Stimulated activated CD4-positive, alpha-beta T cell treated with anti-CD3 and anti-CD28 coated beads, TNF-alpha, amount 100 ng/mL, for 1 hour (primary cell): Measurements from ENCODE around the gene KLRC4.
"Not testable (repeated sequence)": the region's sequence is repeated elsewhere in the genome, so short reads cannot be mapped to it uniquely, and the experiment has no call there.

Experiments used
- DNase-seq, 3 donors: peaks; one replicate each; pipeline ENCODE4 v3.0.0-alpha.2; 2020; ENCODE audit warnings: low read depth in 3 of 3, low spot score in 1 of 3

The KLRC4 gene, protein sequence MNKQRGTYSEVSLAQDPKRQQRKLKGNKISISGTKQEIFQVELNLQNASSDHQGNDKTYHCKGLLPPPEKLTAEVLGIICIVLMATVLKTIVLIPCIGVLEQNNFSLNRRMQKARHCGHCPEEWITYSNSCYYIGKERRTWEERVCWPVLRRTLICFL

DNA sequence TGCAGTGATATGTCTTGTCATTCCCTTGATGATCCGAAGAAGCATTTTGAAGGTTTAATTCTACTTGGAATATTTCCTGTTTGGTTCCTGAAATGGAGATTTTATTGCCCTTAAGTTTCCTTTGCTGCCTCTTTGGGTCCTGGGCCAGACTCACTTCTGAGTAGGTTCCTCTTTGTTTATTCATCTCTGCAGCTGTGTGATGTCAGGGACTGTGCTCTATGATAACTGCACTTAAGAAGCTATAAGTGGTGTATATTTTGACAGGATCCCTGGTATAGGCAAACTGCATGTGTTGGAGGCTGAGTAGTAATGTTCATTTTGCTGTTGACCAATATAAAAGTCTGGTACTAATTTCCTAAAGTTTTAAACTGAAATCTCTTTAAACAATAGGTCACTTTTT, at the start of gene KLRC4:
Gene KLRC4 (minus strand): TSS at position 366 of the 400 bp plus-strand sequence. CDS start 182 bp downstream, at position 184.
- DNase-seq: no peak

DNA sequence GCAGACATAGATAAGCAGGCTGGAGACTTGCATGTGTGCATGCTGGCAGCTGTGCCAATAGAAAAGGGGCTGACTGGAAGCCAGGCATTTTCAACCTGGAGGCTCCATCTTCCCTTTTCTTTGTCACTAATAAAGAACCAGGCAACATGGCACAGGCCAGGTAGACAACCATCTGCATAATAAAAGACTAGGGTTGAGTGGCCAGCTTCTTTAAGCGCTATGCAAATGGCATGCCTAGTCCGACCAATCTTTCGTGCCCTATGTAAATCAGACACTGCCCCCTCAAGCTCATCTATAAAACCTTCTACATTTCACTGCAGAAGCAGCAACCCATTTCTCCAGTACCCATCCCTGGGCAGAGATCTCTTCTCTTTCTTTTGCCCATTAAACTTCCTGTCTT, 48.2 kb upstream of the KLRC4 start:
- no peak for DNase-seq

DNA sequence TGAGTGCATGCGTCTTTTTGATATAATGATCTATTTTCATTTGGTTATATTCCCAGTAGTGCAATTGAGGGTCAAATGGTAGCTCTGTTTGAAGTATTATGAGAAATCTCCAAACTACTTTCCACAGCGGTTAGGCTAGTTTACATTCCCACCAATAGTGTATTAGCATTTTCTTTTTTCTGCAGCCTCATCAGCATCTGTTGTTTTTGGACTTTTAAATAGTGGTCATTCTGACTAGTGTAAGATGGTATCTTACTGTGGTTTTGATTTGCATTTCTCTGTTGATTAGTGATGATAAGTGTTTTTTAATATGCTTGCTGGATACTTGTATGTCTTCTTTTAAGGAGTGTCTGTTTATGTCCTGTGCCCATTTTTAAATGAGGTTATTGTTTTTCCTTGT, 47.3 kb upstream of the KLRC4 start:
- DNase-seq: no peak

DNA sequence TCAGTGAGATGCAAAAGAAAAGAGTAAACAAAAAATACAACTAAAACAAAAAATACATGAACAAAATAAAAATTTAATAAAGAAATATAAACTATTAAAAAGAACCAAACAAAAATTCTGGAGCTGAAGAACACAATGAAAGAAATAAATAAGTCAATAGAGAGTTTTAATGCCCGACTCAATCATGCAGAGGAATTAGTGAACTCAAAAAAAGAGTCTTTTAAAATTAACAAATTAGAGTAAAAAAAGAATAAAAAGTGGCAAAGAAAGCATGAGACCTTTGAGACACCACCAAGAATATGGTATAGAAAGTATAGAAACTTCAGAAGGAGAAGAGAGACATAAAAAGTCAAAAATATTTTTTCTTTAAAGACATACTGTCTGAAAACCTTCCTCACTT, 46.2 kb upstream of the KLRC4 start:
- DNase-seq: no peak

DNA sequence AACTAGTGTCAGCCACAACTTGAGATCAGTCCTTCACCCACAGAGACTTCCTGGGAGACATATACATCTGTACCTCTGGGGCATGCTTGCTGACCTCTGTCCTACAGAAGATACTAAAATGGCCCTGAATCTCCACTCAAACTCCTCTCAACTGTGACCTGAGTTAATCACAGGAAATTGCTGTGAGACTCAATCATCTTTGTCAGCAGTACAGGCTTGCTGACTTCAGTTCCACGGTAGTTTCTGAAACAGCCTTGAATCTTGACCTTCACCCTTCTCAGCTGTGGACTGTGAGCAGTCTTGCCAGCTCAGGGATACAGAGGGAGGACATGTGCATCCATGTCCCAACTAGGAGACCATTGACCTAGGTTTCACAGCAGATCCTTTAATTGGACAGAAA, 45.0 kb upstream of the KLRC4 start:
- no peak for DNase-seq

DNA sequence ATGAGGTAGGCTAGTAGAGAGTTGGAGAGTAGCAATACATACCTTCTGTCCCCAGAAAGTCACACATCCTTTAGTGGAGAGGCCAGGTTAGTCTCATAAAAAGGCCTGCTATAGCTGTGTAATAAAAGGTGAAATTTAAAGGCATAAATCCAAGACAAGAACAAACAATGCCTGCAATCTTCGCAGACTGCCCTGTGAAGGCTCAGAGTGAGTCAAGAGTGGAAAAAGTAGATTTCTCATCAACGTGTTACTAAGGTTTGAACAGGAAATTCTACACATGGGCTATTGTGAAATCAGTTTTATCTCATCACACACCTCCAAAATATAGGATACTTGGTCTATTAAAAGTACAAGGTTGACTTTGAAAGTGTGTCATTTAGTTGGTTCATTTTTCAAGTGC, 43.6 kb upstream of the KLRC4 start, which contains the start of gene KLRC1:
Gene KLRC1 (minus strand): TSS at position 222 of the 400 bp plus-strand sequence. CDS start 2,221 bp downstream, outside the sequence.
- DNase-seq: no peak

DNA sequence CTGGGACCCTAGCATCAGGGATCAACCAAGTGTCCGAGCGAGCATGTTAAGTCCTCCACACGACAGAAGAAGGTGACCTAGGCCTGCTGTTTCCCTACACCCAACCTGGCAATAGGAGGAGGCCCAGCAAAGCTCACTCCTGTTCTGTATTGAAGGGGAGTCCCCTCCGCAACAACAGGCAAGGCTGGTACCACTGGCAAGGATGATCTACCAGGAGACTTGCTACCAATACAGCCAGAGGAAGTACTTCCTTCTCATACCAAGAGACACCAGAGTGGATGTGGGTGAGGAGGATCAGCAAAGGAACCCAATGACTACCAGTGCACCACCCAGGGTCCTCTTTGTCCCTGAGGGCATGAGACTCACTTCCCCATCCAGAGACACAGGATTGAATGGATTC, 38.7 kb upstream of the KLRC4 start:
- DNase-seq: no peak

DNA sequence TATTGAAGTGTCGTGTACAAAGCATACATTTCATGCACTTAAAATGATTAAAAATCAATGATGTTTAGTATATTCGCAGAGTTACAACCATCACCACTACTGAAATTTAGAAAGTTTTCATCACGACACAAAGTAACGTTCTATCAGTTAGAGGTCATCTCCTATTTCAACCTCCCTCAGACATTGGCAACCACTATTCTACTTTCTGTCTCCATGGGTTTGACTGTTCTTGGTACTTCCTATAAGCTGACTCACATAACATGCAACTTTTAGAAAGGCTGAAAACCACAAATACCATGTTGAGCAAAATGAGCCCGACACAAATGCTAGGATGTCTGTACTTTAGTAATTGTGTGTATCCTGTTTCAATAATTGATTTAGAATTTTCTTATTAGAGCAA, 36.5 kb upstream of the KLRC4 start:
- not testable (repeated sequence) for DNase-seq

DNA sequence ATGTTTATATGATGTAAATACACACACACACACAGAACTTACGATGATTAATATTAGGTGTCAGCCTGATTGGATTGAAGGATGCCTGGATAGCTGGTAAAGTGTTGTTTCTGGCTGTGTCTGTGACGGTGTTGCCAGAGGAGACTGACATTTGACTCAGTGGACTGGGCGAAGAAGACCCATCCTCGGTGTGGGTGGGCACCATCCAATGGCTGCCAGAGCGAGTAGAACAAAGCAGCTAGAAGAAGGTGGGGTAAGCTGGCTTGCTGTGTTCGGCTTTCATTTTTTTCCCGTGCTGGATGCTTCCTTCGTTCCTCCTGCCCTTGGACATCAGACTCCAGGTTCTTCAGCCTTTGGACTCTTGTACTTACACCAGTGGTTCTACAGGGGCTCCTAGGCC, 31.6 kb upstream of the KLRC4 start:
- not testable (repeated sequence) for DNase-seq

DNA sequence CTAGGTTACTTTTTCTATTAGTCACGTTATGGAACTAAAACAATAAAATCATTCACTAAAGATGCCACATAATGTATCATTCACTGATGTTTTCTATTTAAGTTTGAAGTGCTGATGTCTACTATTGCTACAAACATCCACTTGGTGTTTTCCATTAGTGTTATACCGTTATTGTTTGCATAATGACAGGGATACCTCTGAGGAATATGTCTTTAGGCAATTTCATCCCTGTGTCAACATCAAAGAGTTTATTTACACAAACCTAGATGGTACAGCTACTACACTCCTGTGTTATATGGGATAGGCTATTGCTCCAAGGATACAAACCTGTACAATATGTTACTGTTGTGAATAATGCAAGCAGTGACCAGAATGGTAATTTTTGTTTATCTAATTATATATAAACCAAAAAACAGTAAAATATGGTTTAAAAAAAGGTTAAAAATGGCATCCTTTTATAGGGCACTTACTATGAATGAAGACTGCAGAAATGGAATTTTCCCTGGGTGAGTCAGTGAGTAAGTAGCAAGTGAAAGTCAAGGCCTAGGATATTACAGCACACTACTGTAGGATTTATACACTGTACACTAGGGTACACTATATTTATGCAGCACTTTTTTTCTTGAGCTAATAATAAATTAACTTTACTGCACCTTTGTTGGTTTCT, 30.2 kb upstream of the KLRC4 start:
- not testable (repeated sequence) for DNase-seq

DNA sequence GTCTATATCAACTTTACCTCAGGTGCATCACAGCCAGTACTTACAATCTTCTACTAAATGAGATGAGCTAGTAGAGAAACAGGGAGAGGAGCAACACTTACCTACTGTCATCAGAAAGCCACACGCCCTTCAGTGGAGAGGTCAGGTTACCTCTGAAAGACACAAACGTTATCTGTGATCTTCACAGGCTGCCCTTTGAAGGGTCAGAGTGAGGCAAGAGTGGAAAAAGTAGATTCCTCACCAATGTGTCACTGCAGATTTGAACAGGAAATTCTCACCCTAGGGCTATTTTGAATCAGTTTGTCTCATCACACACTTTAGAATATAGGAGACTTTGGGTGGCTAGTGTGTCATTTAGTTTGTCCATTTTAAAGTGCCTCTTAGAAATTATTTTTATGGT, 28.0 kb upstream of the KLRC4 start:
- DNase-seq: not testable (repeated sequence)

DNA sequence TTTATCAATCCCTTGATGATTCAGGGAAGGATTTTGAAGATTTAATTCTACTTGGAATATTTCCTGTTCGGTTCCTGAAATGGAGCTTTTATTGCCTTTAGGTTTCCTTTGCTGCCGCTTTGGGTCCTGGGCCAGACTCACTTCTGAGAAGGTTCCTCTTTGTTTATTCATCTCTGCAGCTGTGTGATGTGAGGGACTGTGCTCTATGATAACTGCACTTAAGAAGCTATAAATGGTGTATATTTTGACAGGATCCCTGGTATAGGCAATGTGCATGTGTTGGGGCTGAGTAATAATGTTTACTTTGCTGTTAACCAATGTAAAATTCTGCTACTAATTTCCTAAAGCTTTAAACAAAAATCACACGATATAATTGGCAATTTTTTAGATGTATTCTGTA, 26.3 kb upstream of the KLRC4 start, which contains the start of gene KLRC2:
Gene KLRC2 (minus strand): TSS at position 195 of the 400 bp plus-strand sequence. CDS start 24 bp downstream, at position 171.
- not testable (repeated sequence) for DNase-seq

DNA sequence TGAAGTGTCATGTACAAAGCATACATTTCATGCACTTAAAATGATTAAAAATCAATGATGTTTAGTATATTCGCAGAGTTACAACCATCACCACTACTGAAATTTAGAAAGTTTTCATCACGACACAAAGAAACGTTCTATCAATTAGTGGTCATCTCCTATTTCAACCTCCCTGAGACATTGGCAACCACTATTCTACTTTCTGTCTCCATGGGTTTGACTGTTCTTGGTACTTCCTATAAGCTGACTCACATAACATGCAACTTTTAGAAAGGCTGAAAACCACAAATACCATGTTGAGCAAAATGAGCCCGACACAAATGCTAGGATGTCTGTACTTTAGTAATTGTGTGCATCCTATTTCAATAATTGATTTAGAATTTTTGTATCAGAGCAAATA, 21.1 kb upstream of the KLRC4 start:
- DNase-seq: not testable (repeated sequence)

DNA sequence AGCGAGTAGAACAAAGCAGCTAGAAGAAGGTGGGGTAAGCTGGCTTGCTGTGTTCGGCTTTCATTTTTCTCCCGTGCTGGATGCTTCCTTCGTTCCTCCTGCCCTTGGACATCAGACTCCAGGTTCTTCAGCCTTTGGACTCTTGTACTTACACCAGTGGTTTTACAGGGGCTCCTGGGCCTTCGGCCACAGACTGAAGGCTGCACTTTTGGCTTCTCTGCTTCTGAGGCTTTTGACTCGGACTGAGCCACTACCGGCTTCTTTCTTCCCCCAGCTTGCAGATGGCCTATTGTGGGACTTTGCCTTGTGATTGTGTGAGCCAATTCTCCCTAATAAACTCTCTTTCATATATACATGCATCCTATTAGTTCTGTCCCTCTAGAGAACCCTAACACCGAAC, 16.4 kb upstream of the KLRC4 start:
- DNase-seq: not testable (repeated sequence)

DNA sequence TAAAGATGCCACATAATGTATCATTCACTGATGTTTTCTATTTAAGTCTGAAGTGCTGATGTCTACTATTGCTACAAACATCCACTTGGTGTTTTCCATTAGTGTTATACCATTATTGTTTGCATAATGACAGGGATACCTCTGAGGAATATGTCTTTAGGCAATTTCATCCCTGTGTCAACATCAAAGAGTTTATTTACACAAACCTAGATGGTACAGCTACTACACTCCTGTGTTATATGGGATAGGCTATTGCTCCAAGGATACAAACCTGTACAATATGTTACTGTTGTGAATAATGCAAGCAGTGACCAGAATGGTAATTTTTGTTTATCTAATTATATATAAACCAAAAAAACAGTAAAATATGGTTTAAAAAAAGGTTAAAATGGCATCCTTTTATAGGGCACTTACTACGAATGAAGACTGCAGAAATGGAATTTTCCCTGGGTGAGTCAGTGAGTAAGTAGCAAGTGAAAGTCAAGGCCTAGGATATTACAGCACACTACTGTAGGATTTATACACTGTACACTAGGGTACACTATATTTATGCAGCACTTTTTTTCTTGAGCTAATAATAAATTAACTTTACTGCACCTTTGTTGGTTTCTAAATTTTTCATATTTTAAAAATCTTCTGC, 14.8 kb upstream of the KLRC4 start:
- not testable (repeated sequence) for DNase-seq

DNA sequence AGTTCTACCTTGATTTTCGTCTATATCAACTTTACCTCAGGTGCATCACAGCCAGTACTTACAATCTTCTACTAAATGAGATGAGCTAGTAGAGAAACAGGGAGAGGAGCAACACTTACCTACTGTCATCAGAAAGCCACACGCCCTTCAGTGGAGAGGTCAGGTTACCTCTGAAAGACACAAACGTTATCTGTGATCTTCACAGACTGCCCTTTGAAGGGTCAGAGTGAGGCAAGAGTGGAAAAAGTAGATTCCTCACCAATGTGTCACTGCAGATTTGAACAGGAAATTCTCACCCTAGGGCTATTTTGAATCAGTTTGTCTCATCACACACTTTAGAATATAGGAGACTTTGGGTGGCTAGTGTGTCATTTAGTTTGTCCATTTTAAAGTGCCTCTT, 12.6 kb upstream of the KLRC4 start:
- not testable (repeated sequence) for DNase-seq

DNA sequence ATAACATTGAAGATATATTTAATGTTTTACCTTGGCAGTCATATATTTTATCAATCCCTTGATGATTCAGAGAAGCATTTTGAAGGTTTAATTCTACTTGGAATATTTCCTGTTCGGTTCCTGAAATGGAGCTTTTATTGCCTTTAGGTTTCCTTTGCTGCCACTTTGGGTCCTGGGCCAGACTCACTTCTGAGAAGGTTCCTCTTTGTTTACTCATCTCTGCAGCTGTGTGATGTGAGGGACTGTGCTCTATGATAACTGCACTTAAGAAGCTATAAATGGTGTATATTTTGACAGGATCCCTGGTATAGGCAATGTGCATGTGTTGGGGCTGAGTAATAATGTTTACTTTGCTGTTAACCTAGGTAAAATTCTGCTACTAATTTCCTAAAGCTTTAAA, 10.8 kb upstream of the KLRC4 start, which contains the start of gene KLRC3:
Gene KLRC3 (minus strand): TSS at position 262 of the 400 bp plus-strand sequence. CDS start 45 bp downstream, at position 217.
- DNase-seq: not testable (repeated sequence)

DNA sequence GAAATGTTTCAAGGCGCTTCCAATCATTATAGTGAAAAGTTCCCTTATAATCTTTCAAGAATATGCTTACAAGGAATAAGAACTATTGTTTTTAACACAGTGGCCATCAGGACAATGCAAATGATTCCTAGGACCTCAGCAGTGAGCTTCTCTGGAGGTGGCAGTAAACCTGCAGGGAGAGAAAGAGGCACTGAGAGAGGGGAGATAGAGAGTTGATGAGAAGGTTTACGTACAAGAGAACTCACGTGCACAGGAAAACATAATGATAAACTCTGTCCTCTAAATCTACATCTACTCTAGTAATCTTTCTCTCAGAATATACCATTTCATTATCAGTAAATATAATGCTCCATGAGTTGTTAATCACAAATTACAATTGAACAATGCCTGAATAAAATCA, 715 bp downstream of the KLRC4 start:
- no peak for DNase-seq

DNA sequence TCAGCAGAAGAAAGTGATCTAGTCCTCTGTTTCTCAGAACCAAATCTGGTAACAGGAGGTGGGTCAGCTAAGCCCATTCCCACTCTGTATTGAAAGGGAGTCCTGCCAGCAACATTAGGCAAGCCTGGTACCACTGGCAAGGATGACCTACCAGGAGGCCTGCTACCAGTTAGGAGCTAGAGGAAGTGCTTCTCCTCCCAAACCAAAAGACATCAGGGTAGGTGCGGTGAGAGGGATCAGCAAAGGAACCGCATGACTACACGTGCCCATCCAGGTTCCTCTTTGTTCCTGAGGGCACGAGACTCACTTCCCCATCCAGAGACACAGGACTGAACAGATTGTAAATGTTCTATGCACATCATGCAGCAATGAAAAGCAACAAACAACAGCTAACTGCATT, 2.8 kb downstream of the KLRC4 start:
- DNase-seq: no peak

DNA sequence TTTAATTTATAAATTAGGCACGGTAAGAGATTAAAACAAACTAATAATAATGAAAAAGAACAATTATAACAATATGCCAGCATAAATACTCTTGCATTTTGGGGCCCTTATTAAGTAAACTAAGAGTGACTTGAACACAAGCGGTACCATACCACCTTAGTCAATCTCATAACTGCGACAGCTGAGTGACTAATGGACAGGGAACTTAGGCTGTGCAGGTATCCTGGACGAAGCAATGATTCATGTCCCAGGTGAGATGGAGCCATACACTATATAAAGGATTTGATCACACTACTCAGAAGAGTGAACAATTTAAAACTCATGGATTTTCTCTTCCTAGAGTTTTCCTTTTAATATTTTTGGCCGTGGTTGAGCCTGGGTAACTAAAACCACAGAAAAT, 4.3 kb downstream of the KLRC4 start:
- no peak for DNase-seq

DNA sequence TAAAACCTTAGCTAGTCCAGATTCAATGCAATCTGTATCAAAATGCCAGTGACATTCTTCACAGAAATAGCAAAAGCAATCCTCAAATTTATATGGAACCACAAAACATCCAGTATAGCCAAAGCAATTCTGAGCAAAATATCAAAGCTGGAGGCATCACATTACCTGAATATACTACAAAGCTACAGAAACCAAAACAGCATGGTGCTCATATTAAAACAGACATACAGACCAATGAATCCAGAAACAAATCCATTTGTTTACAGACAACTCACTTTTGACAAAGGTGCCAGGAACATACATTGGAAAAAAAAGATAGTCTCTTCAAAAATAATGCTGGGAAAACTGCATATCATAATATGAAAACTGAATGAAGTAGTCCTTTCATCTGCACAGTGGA, 4.8 kb downstream of the KLRC4 start:
- DNase-seq: no peak

DNA sequence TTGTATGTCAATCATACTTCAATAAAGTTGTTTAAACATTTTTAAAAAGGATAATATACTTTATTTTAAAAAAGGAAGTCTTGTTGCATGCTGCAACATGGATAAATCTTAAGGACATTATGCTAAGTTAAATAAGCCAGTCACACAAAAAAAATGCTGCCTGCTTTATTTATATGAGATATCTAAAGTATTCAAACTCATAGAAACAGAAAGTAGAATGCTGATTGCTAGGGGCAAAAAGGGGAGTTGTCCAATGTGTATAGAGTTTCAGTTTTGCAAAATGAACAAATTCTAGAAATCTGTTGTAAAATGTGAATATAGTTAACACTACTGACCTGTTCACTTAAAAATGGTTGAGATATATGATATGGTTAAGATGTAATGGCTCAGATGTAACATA, 8.7 kb downstream of the KLRC4 start:
- no peak for DNase-seq
